Osteoblast (primary cell): ENCODE data around the gene CDH12. TPM values are rescaled to one million over a fixed set of nuclear protein-coding genes. Genes with fewer than 3 reads are reported as not detected.

Experiments used
- DNase-seq: peaks from one replicate; pipeline ENCODE4 v3.0.0; 2011; ENCODE audit warnings: low spot score, mixed read lengths; ENCODE audit not compliant: insufficient read length; ENCODE audit errors: missing footprints
- H2AFZ ChIP-seq: 2 replicates; pipeline ENCODE4 v1.6.0; 2011; ENCODE audit warnings: mild to moderate bottlenecking, low read length
- H3K27ac ChIP-seq: 2 replicates; pipeline ENCODE4 v1.5.1; 2011; ENCODE audit warnings: mild to moderate bottlenecking, low read depth, low read length, moderate library complexity
- H3K27me3 ChIP-seq: 2 replicates; pipeline ENCODE4 v1.6.0; 2012; ENCODE audit warnings: mild to moderate bottlenecking, control low read depth, inconsistent platforms, low read length, moderate library complexity; ENCODE audit not compliant: insufficient read depth
- H3K36me3 ChIP-seq: 2 replicates; pipeline ENCODE4 v1.5.1; 2011; ENCODE audit warnings: mild to moderate bottlenecking, low read length, control low read depth, moderate library complexity; ENCODE audit not compliant: insufficient read depth
- H3K4me1 ChIP-seq: 2 replicates; pipeline ENCODE4 v1.5.1; 2011; ENCODE audit warnings: mild to moderate bottlenecking, low read length, control low read depth, moderate library complexity; ENCODE audit not compliant: insufficient read depth
- H3K4me2 ChIP-seq: 2 replicates; pipeline ENCODE4 v1.6.0; 2011; ENCODE audit warnings: mild to moderate bottlenecking, low read length; ENCODE audit not compliant: insufficient read depth
- H3K4me3 ChIP-seq: fragments of 200-600 bp; sonication (generic); 3 replicates; pipeline ENCODE4 v1.5.1; 2012; ENCODE audit warnings: mild to moderate bottlenecking, low read length, inconsistent platforms; ENCODE audit not compliant: insufficient read depth
- H3K79me2 ChIP-seq: 2 replicates; pipeline ENCODE4 v1.6.0; 2012; ENCODE audit warnings: mild to moderate bottlenecking, low read length, control low read depth, inconsistent platforms; ENCODE audit not compliant: insufficient read depth
- H3K9me3 ChIP-seq: 2 replicates; pipeline ENCODE4 v1.5.1; 2011; ENCODE audit warnings: low read depth, low read length, control low read depth
- H4K20me1 ChIP-seq: 2 replicates; pipeline ENCODE4 v1.6.0; 2012; ENCODE audit warnings: mild to moderate bottlenecking, low read length, control low read depth; ENCODE audit not compliant: insufficient read depth
- CTCF ChIP-seq: IDR thresholded peaks from 2 replicates; pipeline ENCODE4 v1.5.1; 2011; ENCODE audit warnings: mild to moderate bottlenecking, low read depth, low read length, moderate library complexity; ENCODE audit errors: extremely low read depth
- total RNA-seq: library from RNA; depleted of rRNA; stranded (reverse); fragments of >200 nt; gene quantifications from 2 replicates; pipeline ENCODE4 v1.2.3, GENCODE V29; 2012

Gene CDH12
- total RNA-seq, 1 donor = not detected

DNA sequence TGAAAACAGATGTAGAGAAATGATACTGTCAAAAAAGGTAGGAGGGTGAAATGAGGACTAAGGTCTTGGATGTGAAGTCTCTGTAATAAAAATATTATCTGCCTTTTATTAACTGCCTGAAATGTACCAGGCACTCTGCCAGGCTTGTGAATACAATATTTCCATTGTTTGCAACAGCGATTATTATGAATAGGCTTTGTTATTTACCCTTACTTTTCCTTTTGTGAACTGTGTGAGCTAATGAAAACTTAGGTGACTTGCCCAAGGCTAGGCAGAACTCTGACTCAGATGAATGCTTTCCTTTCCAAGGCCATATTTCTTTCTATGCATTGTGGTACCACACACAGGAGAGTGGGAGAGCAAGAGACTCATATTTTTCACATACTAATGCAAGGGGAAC, 204.1 kb downstream of the CDH12 start:
- no peaks in the 10 kb centered on the region for H3K36me3 ChIP-seq
- no peaks in the 10 kb centered on the region for H3K27me3 ChIP-seq
- H3K27ac ChIP-seq = no peak overlapping the region
- TF ChIP-seq CTCF = no peak
- no peak overlapping the region for H3K4me3 ChIP-seq
- no peak overlapping the region for H2AFZ ChIP-seq
- H3K9me3 ChIP-seq = no peaks in the 10 kb centered on the region
- H4K20me1 ChIP-seq = no peaks in the 10 kb centered on the region
- H3K4me2 ChIP-seq = no peak overlapping the region
- H3K79me2 ChIP-seq = no peaks in the 10 kb centered on the region
- DNase-seq = no peak
- H3K4me1 ChIP-seq = no peaks in the 10 kb centered on the region

GRCh38 chr5:22644859-22645258, 208.3 kb downstream of the CDH12 start:
- H3K4me3 ChIP-seq = no peak overlapping the region
- TF ChIP-seq CTCF = no peak

DNA sequence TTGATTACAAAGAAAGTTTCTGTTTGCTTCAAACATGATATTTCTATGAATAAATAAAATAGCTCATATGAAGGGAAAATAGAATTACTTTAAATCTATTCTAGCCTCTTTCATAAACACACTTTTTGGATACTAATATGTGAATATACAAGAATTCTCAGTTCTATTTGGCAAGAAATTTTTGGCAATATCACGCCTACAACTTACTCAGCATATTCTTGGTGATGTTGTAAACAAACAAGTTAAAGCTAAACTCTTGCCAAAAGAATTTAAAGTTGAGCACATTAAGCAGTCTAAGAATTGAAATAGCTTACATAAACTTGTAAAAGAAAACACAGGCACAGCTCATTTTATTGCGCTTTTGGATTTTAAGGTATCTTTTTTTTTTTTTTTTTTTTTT, 209.8 kb downstream of the CDH12 start:
- Histone ChIP-seq H3K4me1 (no peaks in the 10 kb centered on the region), H3K9me3 (no peaks in the 10 kb centered on the region), H3K79me2 (no peaks in the 10 kb centered on the region), H3K36me3 (no peaks in the 10 kb centered on the region), H2AFZ (no peak overlapping the region), H3K27ac (no peak overlapping the region), H3K4me2 (no peak overlapping the region), H3K4me3 (no peak overlapping the region), H4K20me1 (no peaks in the 10 kb centered on the region), H3K27me3 (no peaks in the 10 kb centered on the region)
- no peak for DNase-seq
- TF ChIP-seq CTCF = no peak

More at GRCh38 chr5:22644859-22645258, 208.3 kb downstream of the CDH12 start:
- no peak overlapping the region for H3K4me2 ChIP-seq
- no peaks in the 10 kb centered on the region for H3K4me1 ChIP-seq
- H3K36me3 ChIP-seq = no peaks in the 10 kb centered on the region
- H3K79me2 ChIP-seq = no peaks in the 10 kb centered on the region
- no peak overlapping the region for H2AFZ ChIP-seq
- no peak for DNase-seq
- no peaks in the 10 kb centered on the region for H3K9me3 ChIP-seq
- no peak overlapping the region for H3K27ac ChIP-seq
- no peaks in the 10 kb centered on the region for H4K20me1 ChIP-seq
- no peaks in the 10 kb centered on the region for H3K27me3 ChIP-seq

- Histone ChIP-seq H3K36me3 (no peaks in the 10 kb centered on the region), H3K9me3 (no peaks in the 10 kb centered on the region), H3K4me1 (no peaks in the 10 kb centered on the region), H3K4me3 (no peak overlapping the region), H3K27me3 (no peaks in the 10 kb centered on the region), H3K79me2 (no peaks in the 10 kb centered on the region), H4K20me1 (no peaks in the 10 kb centered on the region), H3K4me2 (no peak overlapping the region), H3K27ac (no peak overlapping the region), H2AFZ (no peak overlapping the region)
- DNase-seq = no peak
- no peak for TF ChIP-seq CTCF
Observed at GRCh38 chr5:22631683-22632082, 221.5 kb downstream of the CDH12 start.
